ENCODE data around the gene PPTC7.
"Not testable (repeated sequence)": the region's sequence is repeated elsewhere in the genome, so short reads cannot be mapped to it uniquely, and the experiment has no call there.

PPTC7 gene

DNA sequence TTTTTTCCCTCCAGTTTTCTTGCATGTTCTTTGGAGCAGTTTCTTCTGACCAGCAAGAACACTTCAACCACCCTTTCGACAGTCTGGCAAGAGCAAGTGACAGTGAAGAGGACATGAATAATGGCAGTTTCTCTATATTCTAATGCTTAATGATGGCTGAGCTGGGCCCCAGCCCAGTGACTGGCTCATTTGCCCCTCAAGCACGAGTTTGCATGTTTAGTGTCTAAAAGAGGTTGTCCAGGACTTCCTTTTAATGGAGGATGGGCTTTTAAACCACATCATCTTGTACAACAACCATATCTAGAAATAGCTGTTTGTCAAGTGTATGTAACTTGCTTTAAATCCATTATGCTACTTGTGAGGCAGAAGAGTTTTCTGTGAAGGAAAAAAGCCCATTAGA is 52.6 kb downstream of the PPTC7 start:
- ATAC-seq (ENCODE audit: insufficient read depth, low read depth), result no peak

DNA sequence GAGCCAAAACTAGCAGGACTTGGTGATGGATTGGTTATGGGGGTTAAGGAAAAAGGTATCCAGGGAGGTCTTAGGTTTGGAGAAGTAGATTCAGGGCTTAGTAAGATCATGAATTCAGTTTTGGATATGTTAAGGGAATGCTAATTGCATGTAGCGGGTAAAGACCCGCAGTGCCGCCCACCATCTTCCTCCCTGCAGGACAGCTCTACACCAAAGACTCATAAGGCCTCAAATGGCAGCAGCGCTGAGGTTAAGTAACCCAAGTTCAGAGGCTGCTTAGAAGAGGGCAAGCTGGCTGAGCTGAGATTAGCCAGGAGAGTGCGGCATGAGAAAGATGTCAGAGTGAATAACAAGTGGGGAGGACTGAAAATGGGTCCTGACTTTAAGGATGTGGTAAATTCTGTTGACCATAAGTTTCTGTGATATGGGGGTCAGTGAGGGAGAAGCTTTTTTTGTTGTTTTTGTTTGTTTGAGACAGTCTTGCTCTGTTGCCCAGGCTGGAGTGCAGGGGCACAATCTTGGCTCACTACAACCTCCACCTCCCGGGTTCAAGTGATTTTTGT is 54.8 kb downstream of the PPTC7 start:
- H3K79me2 ChIP-seq (ENCODE audit: insufficient read depth, low read length), result no peaks in the 10 kb centered on the region
- no peak overlapping the region for H3K4me2 ChIP-seq (ENCODE audit: insufficient read depth, low read length)
- H3K4me1 ChIP-seq (ENCODE audit: insufficient read depth, low read length), result no peaks in the 10 kb centered on the region
- no peaks in the 10 kb centered on the region for H3K9me3 ChIP-seq (ENCODE audit: insufficient read depth, low read length, severe bottlenecking)
- no peak overlapping the region for H2AFZ ChIP-seq (ENCODE audit: low read depth, low read length)
- H3K36me3 ChIP-seq (ENCODE audit: insufficient read depth, low read length), result peaks cover 25% of the 10 kb centered on the region
- no peak for TF ChIP-seq EZH2 (IDR thresholded peaks at IDR 0.05; ENCODE audit: borderline replicate concordance, low read depth, low read length, severe bottlenecking)
- TF ChIP-seq, protein P1, sequence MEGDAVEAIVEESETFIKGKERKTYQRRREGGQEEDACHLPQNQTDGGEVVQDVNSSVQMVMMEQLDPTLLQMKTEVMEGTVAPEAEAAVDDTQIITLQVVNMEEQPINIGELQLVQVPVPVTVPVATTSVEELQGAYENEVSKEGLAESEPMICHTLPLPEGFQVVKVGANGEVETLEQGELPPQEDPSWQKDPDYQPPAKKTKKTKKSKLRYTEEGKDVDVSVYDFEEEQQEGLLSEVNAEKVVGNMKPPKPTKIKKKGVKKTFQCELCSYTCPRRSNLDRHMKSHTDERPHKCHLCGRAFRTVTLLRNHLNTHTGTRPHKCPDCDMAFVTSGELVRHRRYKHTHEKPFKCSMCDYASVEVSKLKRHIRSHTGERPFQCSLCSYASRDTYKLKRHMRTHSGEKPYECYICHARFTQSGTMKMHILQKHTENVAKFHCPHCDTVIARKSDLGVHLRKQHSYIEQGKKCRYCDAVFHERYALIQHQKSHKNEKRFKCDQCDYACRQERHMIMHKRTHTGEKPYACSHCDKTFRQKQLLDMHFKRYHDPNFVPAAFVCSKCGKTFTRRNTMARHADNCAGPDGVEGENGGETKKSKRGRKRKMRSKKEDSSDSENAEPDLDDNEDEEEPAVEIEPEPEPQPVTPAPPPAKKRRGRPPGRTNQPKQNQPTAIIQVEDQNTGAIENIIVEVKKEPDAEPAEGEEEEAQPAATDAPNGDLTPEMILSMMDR (IDR thresholded peaks at IDR 0.05; ENCODE audit: borderline replicate concordance, extremely low read depth, low read length, poor library complexity, severe bottlenecking), result no peak
- no peak overlapping the region for H3K27ac ChIP-seq (ENCODE audit: low read length)
- no peaks in the 10 kb centered on the region for H3K27me3 ChIP-seq (ENCODE audit: insufficient read depth, low read length, poor library complexity)
- no peak overlapping the region for H3K9ac ChIP-seq (ENCODE audit: low read depth, low read length)
- peak; percentile 35; the same call in 1 of the 3 replicates for ATAC-seq (ENCODE audit: insufficient read depth, low read depth)
- H4K20me1 ChIP-seq (ENCODE audit: insufficient read depth, low read length), result no peaks in the 10 kb centered on the region
- H3K4me3 ChIP-seq (ENCODE audit: low read depth in 1 of 2, low read length in 2 of 2), result no peak overlapping the region
- no peak for DNase-seq

More for the DNA sequence above, 52.6 kb downstream of the PPTC7 start:
- TF ChIP-seq, protein P1 (IDR thresholded peaks at IDR 0.05; ENCODE audit: borderline replicate concordance, extremely low read depth, low read length, poor library complexity, severe bottlenecking), result no peak
- no peak for TF ChIP-seq EZH2 (IDR thresholded peaks at IDR 0.05; ENCODE audit: borderline replicate concordance, low read depth, low read length, severe bottlenecking)
- DNase-seq, result no peak
- H3K4me2 ChIP-seq (ENCODE audit: insufficient read depth, low read length), result no peak overlapping the region
- H3K36me3 ChIP-seq (ENCODE audit: insufficient read depth, low read length), result peaks cover 43% of the 10 kb centered on the region
- no peak overlapping the region for H3K9ac ChIP-seq (ENCODE audit: low read depth, low read length)
- H3K9me3 ChIP-seq (ENCODE audit: insufficient read depth, low read length, severe bottlenecking), result no peaks in the 10 kb centered on the region
- no peaks in the 10 kb centered on the region for H3K27me3 ChIP-seq (ENCODE audit: insufficient read depth, low read length, poor library complexity)
- no peak overlapping the region for H3K4me3 ChIP-seq (ENCODE audit: low read depth in 1 of 2, low read length in 2 of 2)
- H3K27ac ChIP-seq (ENCODE audit: low read length), result no peak overlapping the region
- no peak overlapping the region for H2AFZ ChIP-seq (ENCODE audit: low read depth, low read length)
- no peaks in the 10 kb centered on the region for H4K20me1 ChIP-seq (ENCODE audit: insufficient read depth, low read length)
- H3K79me2 ChIP-seq (ENCODE audit: insufficient read depth, low read length), result no peaks in the 10 kb centered on the region
- H3K4me1 ChIP-seq (ENCODE audit: insufficient read depth, low read length), result no peaks in the 10 kb centered on the region

GRCh38 chr12:110520876-110521712 is 62.0 kb downstream of the PPTC7 start:
- not testable (repeated sequence) for DNase-seq; H3K27me3 ChIP-seq (ENCODE audit: insufficient read depth, low read length, poor library complexity); H3K36me3 ChIP-seq (ENCODE audit: insufficient read depth, low read length); H3K79me2 ChIP-seq (ENCODE audit: insufficient read depth, low read length); H3K4me2 ChIP-seq (ENCODE audit: insufficient read depth, low read length); ATAC-seq (ENCODE audit: insufficient read depth, low read depth); H3K9ac ChIP-seq (ENCODE audit: low read depth, low read length); H3K4me1 ChIP-seq (ENCODE audit: insufficient read depth, low read length); H4K20me1 ChIP-seq (ENCODE audit: insufficient read depth, low read length); H3K27ac ChIP-seq (ENCODE audit: low read length); H3K9me3 ChIP-seq (ENCODE audit: insufficient read depth, low read length, severe bottlenecking); H2AFZ ChIP-seq (ENCODE audit: low read depth, low read length); H3K4me3 ChIP-seq (ENCODE audit: low read depth in 1 of 2, low read length in 2 of 2)

- not testable (repeated sequence) for H3K4me1 ChIP-seq (ENCODE audit: insufficient read depth, low read length); H3K27ac ChIP-seq (ENCODE audit: low read length); DNase-seq; H3K4me2 ChIP-seq (ENCODE audit: insufficient read depth, low read length); H3K9ac ChIP-seq (ENCODE audit: low read depth, low read length); ATAC-seq (ENCODE audit: insufficient read depth, low read depth); H2AFZ ChIP-seq (ENCODE audit: low read depth, low read length); H3K9me3 ChIP-seq (ENCODE audit: insufficient read depth, low read length, severe bottlenecking); H4K20me1 ChIP-seq (ENCODE audit: insufficient read depth, low read length); H3K79me2 ChIP-seq (ENCODE audit: insufficient read depth, low read length); H3K36me3 ChIP-seq (ENCODE audit: insufficient read depth, low read length); H3K27me3 ChIP-seq (ENCODE audit: insufficient read depth, low read length, poor library complexity); H3K4me3 ChIP-seq (ENCODE audit: low read depth in 1 of 2, low read length in 2 of 2)
Measured at GRCh38 chr12:110518014-110518413, 65.1 kb downstream of the PPTC7 start.
